Astrocyte (in vitro differentiated cells and primary cell): Measurements from ENCODE around the gene HOXA13. TPM values are rescaled to one million over a fixed set of nuclear protein-coding genes. Genes with fewer than 3 reads are reported as not detected.
A peak's percentile ranks its signal among the peaks of the same experiment; 100 is the strongest.

ENCODE experiments used
- DNase-seq: peaks from one replicate; pipeline ENCODE4 v3.0.0-alpha.2; 2010; ENCODE audit warnings: low read depth
- FAIRE-seq: peaks from 2 replicates; lab custom pipeline; 2011; peaks lifted over from hg19 to GRCh38; lab: Jason Lieb, UNC
- H2AFZ ChIP-seq: 2 replicates; pipeline ENCODE4 v1.6.0; 2012; ENCODE audit warnings: low read depth, low read length, inconsistent platforms
- H3K27ac ChIP-seq: 2 replicates; pipeline ENCODE4 v1.5.1; 2011; ENCODE audit warnings: low read depth, low read length, inconsistent platforms
- H3K27me3 ChIP-seq: 2 replicates; pipeline ENCODE4 v1.6.0; 2011; ENCODE audit warnings: low read length, inconsistent platforms; ENCODE audit not compliant: insufficient read depth
- H3K36me3 ChIP-seq: 2 replicates; pipeline ENCODE4 v1.5.1; 2011; ENCODE audit warnings: low read length, inconsistent platforms; ENCODE audit not compliant: insufficient read depth
- H3K4me1 ChIP-seq: 2 replicates; pipeline ENCODE4 v1.5.1; 2011; ENCODE audit warnings: low read length, inconsistent platforms; ENCODE audit not compliant: insufficient read depth
- H3K4me2 ChIP-seq: 2 replicates; pipeline ENCODE4 v1.6.0; 2012; ENCODE audit warnings: low read length, inconsistent platforms
- H3K4me3 ChIP-seq: 2 replicates; pipeline ENCODE4 v1.5.1; 2011; ENCODE audit warnings: low read depth, mild to moderate bottlenecking, low read length, inconsistent platforms; ENCODE audit not compliant: insufficient read depth
- H3K79me2 ChIP-seq: 2 replicates; pipeline ENCODE4 v1.6.0; 2012; ENCODE audit warnings: mild to moderate bottlenecking, low read length, inconsistent platforms; ENCODE audit not compliant: insufficient read depth
- H3K9ac ChIP-seq: 2 replicates; pipeline ENCODE4 v1.6.0; 2012; ENCODE audit warnings: mild to moderate bottlenecking, low read length, inconsistent platforms
- H3K9me3 ChIP-seq: 2 replicates; pipeline ENCODE4 v1.5.1; 2012; ENCODE audit warnings: low read depth, mild to moderate bottlenecking, low read length, inconsistent platforms; ENCODE audit not compliant: insufficient read depth
- H4K20me1 ChIP-seq: 2 replicates; pipeline ENCODE4 v1.6.0; 2012; ENCODE audit warnings: low read length, inconsistent platforms; ENCODE audit not compliant: insufficient read depth
- H3K27ac Mint-ChIP-seq: one replicate; pipeline ENCODE4 v1.8.0; 2021; ENCODE audit warnings: mild to moderate bottlenecking, mixed read lengths; ENCODE audit not compliant: unreplicated experiment
- H3K27me3 Mint-ChIP-seq: one replicate; pipeline ENCODE4 v1.8.0; 2021; ENCODE audit warnings: low read depth, mixed read lengths; ENCODE audit not compliant: unreplicated experiment
- H3K36me3 Mint-ChIP-seq: one replicate; pipeline ENCODE4 v1.8.0; 2021; ENCODE audit warnings: low read depth, mixed read lengths; ENCODE audit not compliant: unreplicated experiment
- H3K4me1 Mint-ChIP-seq: one replicate; pipeline ENCODE4 v1.8.0; 2021; ENCODE audit warnings: low read depth, mixed read lengths; ENCODE audit not compliant: unreplicated experiment
- H3K4me3 Mint-ChIP-seq: one replicate; pipeline ENCODE4 v1.8.0; 2021; ENCODE audit warnings: mild to moderate bottlenecking, moderate library complexity, mixed read lengths; ENCODE audit not compliant: unreplicated experiment
- H3K9me3 Mint-ChIP-seq: one replicate; pipeline ENCODE4 v1.8.0; 2021; ENCODE audit warnings: mild to moderate bottlenecking, mixed read lengths; ENCODE audit not compliant: unreplicated experiment
- EZH2 ChIP-seq: IDR thresholded peaks from 2 replicates; pipeline ENCODE4 v1.6.1; 2012; ENCODE audit warnings: mild to moderate bottlenecking, low read length, inconsistent platforms; ENCODE audit not compliant: insufficient read depth
- total RNA-seq: library from RNA; stranded (reverse); gene quantifications from 2 replicates; pipeline ENCODE4 v1.2.1, GENCODE V29; 2021
- TF ChIP-seq, protein P1 (sequence below): IDR thresholded peaks from 2 replicates; pipeline ENCODE4 v1.5.1; 2011; ENCODE audit warnings: low read depth, mild to moderate bottlenecking, inconsistent platforms, low read length, moderate library complexity; ENCODE audit not compliant: insufficient read depth

Gene HOXA13
- total RNA-seq, 1 donor from 2014 or later = not detected

DNA sequence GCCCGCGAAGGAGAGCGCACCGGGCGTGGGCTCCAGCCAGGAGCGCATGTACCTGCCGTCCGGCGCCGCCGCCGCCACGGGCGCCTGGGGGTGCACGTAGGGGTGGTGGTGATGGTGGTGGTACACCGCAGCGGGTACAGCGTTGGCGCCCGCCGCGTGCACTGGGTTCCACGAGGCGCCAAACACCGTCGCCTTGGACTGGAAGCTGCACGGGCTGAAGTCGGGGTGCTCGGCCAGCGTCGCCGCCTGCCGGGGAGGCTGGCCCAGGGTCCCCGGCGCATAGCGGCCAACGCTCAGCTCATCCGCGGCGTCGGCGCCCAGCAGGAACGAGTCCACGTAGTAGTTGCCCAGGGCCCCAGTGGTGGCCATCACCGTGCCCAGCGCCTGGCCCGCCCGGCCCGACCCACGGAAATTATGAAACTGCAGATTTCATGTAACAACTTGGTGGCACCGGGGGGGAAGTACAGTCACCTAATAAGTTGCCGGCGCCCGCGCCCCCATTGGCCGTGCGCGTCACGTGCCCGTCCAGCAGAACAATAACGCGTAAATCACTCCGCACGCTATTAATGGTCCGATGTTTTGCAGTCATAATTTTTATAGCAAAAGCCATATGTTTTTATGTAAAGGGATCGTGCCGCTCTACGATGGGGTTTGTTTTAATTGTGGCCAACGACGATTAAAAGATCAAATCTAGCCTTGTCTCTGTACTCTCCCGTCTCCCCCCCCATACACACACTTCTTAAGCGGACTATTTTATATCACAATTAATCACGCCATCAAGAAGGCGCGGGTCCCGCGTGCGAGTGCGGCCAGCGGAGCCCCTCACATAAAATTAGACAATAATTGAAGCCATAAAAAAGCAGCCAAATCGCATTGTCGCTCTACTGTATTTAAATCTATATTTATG is 34.5 kb downstream of the HOXA13 start, which contains the start of gene HOXA9:
TSS of gene HOXA9 (minus strand) at position 449 of the 907 bp plus-strand sequence. CDS start at position 369, 80 bp downstream.
- Mint-ChIP-seq H3K9me3 (peaks cover 24% of the 10 kb centered on the region), H3K27ac (peak within 1 kb of the TSS; percentile 77), H3K36me3 (no peaks in the 10 kb centered on the region), H3K27me3 (peaks cover 71% of the 10 kb centered on the region), H3K4me3 (no peak within 1 kb of the TSS), H3K4me1 (no peaks in the 10 kb centered on the region)
- Histone ChIP-seq H3K27ac (no peak within 1 kb of the TSS), H3K36me3 (no peaks in the 10 kb centered on the region), H3K9me3 (peaks cover 9% of the 10 kb centered on the region), H3K79me2 (no peaks in the 10 kb centered on the region), H3K4me2 (no peak within 1 kb of the TSS), H3K4me1 (no peaks in the 10 kb centered on the region), H3K27me3 (peaks cover 92% of the 10 kb centered on the region), H2AFZ (no peak within 1 kb of the TSS), H3K4me3 (no peak within 1 kb of the TSS), H3K9ac (no peak within 1 kb of the TSS), H4K20me1 (no peaks in the 10 kb centered on the region)
- DNase-seq (no peak), FAIRE-seq (no peak)
- peak; percentile 88 for TF ChIP-seq EZH2
- TF ChIP-seq, protein P1, sequence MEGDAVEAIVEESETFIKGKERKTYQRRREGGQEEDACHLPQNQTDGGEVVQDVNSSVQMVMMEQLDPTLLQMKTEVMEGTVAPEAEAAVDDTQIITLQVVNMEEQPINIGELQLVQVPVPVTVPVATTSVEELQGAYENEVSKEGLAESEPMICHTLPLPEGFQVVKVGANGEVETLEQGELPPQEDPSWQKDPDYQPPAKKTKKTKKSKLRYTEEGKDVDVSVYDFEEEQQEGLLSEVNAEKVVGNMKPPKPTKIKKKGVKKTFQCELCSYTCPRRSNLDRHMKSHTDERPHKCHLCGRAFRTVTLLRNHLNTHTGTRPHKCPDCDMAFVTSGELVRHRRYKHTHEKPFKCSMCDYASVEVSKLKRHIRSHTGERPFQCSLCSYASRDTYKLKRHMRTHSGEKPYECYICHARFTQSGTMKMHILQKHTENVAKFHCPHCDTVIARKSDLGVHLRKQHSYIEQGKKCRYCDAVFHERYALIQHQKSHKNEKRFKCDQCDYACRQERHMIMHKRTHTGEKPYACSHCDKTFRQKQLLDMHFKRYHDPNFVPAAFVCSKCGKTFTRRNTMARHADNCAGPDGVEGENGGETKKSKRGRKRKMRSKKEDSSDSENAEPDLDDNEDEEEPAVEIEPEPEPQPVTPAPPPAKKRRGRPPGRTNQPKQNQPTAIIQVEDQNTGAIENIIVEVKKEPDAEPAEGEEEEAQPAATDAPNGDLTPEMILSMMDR = no peak

DNA sequence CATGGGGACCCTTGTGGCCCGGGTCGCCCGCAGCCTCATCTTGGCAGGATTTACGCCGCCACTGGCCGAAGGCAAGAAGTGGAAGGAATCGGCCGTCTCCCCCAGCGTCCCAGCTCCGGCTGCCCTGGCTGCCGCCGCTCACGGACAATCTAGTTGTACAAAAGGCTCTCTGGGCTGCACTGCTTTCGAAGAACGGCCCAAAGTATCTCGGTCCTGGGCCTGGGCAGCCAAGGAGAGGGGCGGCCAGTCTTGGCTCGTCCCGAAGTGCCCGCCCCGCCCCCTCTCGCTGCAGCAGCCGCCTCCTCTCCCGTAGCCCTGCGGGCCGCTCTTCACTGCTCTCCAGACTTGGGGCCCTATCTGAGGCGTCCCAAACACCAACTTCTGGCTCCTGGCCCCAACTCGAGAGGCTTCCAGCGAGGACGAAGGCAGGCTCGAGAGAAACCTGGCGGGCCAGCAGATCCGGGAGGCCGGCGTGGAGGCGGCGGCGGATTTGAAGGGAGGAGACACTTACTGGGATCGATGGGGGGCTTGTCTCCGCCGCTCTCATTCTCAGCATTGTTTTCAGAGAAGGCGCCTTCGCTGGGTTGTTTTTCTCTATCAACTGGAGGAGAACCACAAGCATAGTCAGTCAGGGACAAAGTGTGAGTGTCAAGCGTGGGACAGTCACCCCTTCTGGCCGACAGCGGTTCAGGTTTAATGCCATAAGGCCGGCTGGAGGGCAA is 35.4 kb downstream of the HOXA13 start:
- no peak overlapping the region for H3K4me3 Mint-ChIP-seq
- no peaks in the 10 kb centered on the region for H3K36me3 ChIP-seq
- DNase-seq (no peak), FAIRE-seq (no peak)
- H3K9me3 Mint-ChIP-seq = peaks cover 25% of the 10 kb centered on the region
- no peak overlapping the region for H3K4me2 ChIP-seq
- no peak for TF ChIP-seq EZH2
- TF ChIP-seq, protein P1 = no peak
- peaks cover 9% of the 10 kb centered on the region for H3K9me3 ChIP-seq
- H3K36me3 Mint-ChIP-seq = no peaks in the 10 kb centered on the region
- no peaks in the 10 kb centered on the region for H3K79me2 ChIP-seq
- peaks cover 94% of the 10 kb centered on the region for H3K27me3 ChIP-seq
- H3K27me3 Mint-ChIP-seq = peaks cover 76% of the 10 kb centered on the region
- H2AFZ ChIP-seq = no peak overlapping the region
- no peak overlapping the region for H3K27ac ChIP-seq
- no peaks in the 10 kb centered on the region for H3K4me1 Mint-ChIP-seq
- H3K4me3 ChIP-seq = no peak overlapping the region
- H3K4me1 ChIP-seq = no peaks in the 10 kb centered on the region
- no peaks in the 10 kb centered on the region for H4K20me1 ChIP-seq
- no peak overlapping the region for H3K9ac ChIP-seq
- H3K27ac Mint-ChIP-seq = peak overlapping the region; percentile 80
